Osteoblast (primary cell): ENCODE results near the gene ARHGAP11B.
"Not testable (repeated sequence)": the region's sequence is repeated elsewhere in the genome, so short reads cannot be mapped to it uniquely, and the experiment has no call there.

Experiments
- DNase-seq: peaks from one replicate; pipeline ENCODE4 v3.0.0; 2011; ENCODE audit warnings: low spot score, mixed read lengths; ENCODE audit not compliant: insufficient read length; ENCODE audit errors: missing footprints
- H2AFZ ChIP-seq: 2 replicates; pipeline ENCODE4 v1.6.0; 2011; ENCODE audit warnings: mild to moderate bottlenecking, low read length
- H3K27ac ChIP-seq: 2 replicates; pipeline ENCODE4 v1.5.1; 2011; ENCODE audit warnings: mild to moderate bottlenecking, low read depth, low read length, moderate library complexity
- H3K27me3 ChIP-seq: 2 replicates; pipeline ENCODE4 v1.6.0; 2012; ENCODE audit warnings: mild to moderate bottlenecking, control low read depth, inconsistent platforms, low read length, moderate library complexity; ENCODE audit not compliant: insufficient read depth
- H3K36me3 ChIP-seq: 2 replicates; pipeline ENCODE4 v1.5.1; 2011; ENCODE audit warnings: mild to moderate bottlenecking, low read length, control low read depth, moderate library complexity; ENCODE audit not compliant: insufficient read depth
- H3K4me1 ChIP-seq: 2 replicates; pipeline ENCODE4 v1.5.1; 2011; ENCODE audit warnings: mild to moderate bottlenecking, low read length, control low read depth, moderate library complexity; ENCODE audit not compliant: insufficient read depth
- H3K4me2 ChIP-seq: 2 replicates; pipeline ENCODE4 v1.6.0; 2011; ENCODE audit warnings: mild to moderate bottlenecking, low read length; ENCODE audit not compliant: insufficient read depth
- H3K4me3 ChIP-seq: fragments of 200-600 bp; sonication (generic); 3 replicates; pipeline ENCODE4 v1.5.1; 2012; ENCODE audit warnings: mild to moderate bottlenecking, low read length, inconsistent platforms; ENCODE audit not compliant: insufficient read depth
- H3K79me2 ChIP-seq: 2 replicates; pipeline ENCODE4 v1.6.0; 2012; ENCODE audit warnings: mild to moderate bottlenecking, low read length, control low read depth, inconsistent platforms; ENCODE audit not compliant: insufficient read depth
- H3K9me3 ChIP-seq: 2 replicates; pipeline ENCODE4 v1.5.1; 2011; ENCODE audit warnings: low read depth, low read length, control low read depth
- H4K20me1 ChIP-seq: 2 replicates; pipeline ENCODE4 v1.6.0; 2012; ENCODE audit warnings: mild to moderate bottlenecking, low read length, control low read depth; ENCODE audit not compliant: insufficient read depth
- CTCF ChIP-seq: IDR thresholded peaks from 2 replicates; pipeline ENCODE4 v1.5.1; 2011; ENCODE audit warnings: mild to moderate bottlenecking, low read depth, low read length, moderate library complexity; ENCODE audit errors: extremely low read depth

Gene ARHGAP11B

GRCh38 chr15:30650012-30650929, 24.3 kb downstream of the ARHGAP11B start:
- TF ChIP-seq CTCF: no peak
- Histone ChIP-seq H2AFZ (peak overlapping the region; percentile 11), H3K4me2 (no peak overlapping the region), H3K9me3 (no peaks in the 10 kb centered on the region), H3K4me1 (no peaks in the 10 kb centered on the region), H3K79me2 (peaks cover 32% of the 10 kb centered on the region), H4K20me1 (no peaks in the 10 kb centered on the region), H3K27ac (no peak overlapping the region), H3K36me3 (peaks cover 14% of the 10 kb centered on the region), H3K27me3 (no peaks in the 10 kb centered on the region), H3K4me3 (no peak overlapping the region)
- peak; percentile 19 for DNase-seq

DNA sequence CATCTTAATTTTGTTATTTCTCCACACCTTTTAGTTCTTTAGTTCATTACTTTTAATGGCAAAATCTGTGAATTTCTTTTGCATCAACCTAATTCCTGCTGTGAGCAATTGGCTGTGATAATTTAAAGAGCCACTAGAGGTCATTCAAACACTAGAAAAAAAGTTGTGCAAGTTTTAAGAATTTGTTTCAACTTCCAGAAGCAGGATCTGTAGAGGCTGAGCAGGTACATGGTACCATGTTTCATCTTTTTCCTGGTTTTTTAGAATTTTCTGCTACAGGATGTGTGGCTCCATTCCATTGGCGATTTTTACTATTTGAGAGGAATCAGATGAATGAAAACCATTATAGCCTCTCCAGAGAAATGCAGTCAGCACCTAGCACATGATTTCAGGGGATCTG, 35.2 kb downstream of the ARHGAP11B start:
- DNase-seq, H3K27me3 ChIP-seq, H3K9me3 ChIP-seq, H4K20me1 ChIP-seq, H3K4me3 ChIP-seq, H3K27ac ChIP-seq, H3K4me1 ChIP-seq, H2AFZ ChIP-seq, H3K4me2 ChIP-seq: not testable (repeated sequence)
- H3K36me3 ChIP-seq: peaks cover 16% of the 10 kb centered on the region
- TF ChIP-seq CTCF: peak; percentile 46
- peaks cover 17% of the 10 kb centered on the region for H3K79me2 ChIP-seq

- H3K4me3 ChIP-seq, H4K20me1 ChIP-seq, H3K27ac ChIP-seq, H3K9me3 ChIP-seq, H3K27me3 ChIP-seq, DNase-seq, H3K4me2 ChIP-seq, H3K4me1 ChIP-seq: not testable (repeated sequence)
- Histone ChIP-seq H2AFZ (peak overlapping the region; percentile 63), H3K79me2 (peaks cover 11% of the 10 kb centered on the region), H3K36me3 (peaks cover 15% of the 10 kb centered on the region)
These were observed 43.7 kb downstream of the ARHGAP11B start for GRCh38 chr15:30669621-30670020.

DNA sequence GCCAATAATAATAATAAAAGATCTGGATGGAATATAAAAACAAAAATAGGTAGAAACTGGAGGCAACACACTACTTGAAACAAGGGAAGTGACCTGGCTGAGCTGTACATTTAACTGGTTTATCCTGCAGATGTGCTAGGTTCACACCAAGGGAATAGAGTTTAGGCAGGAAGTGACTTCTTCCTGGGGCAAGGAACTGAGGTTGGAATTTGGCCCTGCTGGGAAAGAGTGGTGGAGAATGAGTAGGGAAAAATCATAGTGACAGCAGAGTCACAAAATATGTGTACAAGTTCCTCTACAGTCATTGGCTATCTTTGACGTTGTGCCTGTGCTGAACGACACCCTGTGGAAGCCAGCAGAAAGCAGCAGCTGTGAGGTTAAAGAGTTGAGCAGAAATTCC, 44.1 kb downstream of the ARHGAP11B start:
- Histone ChIP-seq H3K36me3 (peaks cover 14% of the 10 kb centered on the region), H2AFZ (peak overlapping the region; percentile 63), H3K4me3 (no peak overlapping the region), H3K27me3 (no peaks in the 10 kb centered on the region), H4K20me1 (no peaks in the 10 kb centered on the region), H3K27ac (peak overlapping the region; percentile 16), H3K4me2 (no peak overlapping the region), H3K79me2 (peaks cover 10% of the 10 kb centered on the region), H3K9me3 (no peaks in the 10 kb centered on the region), H3K4me1 (no peaks in the 10 kb centered on the region)
- DNase-seq: no peak
- no peak for TF ChIP-seq CTCF
